Measurements from ENCODE around the gene WNT8A.
A peak's percentile ranks its signal among the peaks of the same experiment; 100 is the strongest.

Gene WNT8A

DNA sequence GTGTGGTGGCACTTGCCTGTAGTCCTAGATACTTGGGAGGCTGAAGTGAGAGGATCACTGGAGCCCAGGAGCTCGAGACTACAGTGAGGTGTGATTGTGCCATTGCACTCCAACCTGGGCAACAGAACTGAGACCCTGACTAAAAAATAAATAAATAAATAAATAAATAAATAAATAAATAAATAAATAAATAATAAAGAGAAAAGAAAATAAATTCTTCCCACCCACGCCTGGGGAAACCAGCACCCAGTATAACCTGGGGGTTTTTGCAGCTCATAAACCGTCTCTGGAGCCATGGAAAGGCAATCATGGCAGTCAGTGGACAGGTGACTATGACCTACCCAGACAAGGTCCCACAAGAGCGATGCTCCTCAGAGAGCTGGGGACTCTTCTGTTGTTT is 7.9 kb downstream of the WNT8A start:
- no peak for DNase-seq

DNA sequence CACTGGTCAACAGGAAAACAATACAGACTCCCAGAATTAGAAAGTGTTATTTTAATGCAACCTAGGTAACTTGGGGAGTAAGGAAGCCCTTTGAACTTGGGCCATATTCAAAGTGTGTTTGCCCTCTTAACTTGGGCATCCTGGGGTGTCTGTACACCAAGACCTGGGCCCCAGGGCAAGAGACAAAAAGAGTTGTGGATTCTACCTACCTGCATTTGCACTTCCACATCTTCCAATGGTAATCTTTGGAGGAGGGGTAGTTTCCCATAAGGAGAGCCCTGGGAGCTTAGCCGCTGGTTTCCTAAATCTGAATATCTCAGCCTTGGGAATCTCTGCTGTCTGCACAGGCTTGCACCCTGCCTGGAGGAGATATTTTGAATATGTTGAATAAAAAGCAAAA is 8.5 kb downstream of the WNT8A start:
- no peak for DNase-seq

DNA sequence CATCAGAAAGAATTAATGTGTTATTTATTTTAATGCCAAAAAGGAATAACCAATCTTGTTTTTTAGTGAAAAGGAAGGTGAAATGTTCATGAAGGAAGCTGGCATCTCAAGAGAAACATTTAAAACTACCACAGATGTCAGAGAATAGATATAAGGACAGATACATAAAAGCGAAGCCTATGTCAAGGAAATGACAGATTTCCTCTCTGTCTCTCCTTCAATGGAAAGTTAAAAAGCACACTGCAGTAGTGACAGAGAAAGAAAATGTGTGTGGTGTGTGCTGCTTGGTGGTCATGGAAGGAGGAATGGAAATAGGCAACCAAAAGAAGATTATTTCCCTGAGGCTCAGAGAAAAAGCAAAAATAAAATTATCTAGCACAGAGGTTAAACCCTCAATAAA is 9.2 kb downstream of the WNT8A start:
- DNase-seq = no peak

DNA sequence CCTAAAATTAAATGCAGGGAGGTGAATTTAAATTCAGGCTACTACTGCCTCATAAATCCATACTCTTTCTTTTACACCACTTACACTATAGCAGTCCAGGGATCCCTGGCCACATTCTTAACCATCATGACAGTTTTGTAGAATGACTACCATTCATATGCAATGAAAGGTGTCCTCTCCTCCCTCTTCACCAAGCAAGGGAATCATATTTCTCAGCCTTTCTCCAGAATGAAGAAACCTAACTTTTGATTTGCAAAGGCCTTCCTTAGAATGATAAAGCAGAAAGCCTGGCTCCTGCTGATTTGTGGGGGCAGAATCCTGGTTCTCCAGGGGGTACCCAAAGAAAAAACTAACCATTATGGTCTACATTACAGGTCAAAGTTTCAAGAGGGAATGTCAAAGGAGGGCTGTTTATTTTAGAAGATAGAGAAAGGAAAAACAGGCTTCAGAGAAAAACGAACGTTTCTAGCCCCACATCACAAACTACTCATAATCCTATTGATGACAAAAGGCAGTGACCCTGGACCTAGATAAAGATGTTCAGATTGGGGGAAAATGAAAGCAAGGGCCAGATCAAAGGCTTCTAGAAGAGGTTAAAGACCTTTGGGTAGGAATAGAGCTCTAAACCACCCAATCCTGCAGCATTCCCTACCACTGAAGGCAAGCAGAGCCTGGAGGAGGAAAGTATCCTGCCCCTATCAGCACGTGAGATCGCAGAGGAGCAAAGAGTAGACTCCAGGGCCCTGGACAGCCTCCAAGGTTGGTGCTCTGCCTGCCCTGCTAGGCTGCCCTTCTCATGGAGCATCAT is 11.5 kb downstream of the WNT8A start:
- DNase-seq = no peak

DNA sequence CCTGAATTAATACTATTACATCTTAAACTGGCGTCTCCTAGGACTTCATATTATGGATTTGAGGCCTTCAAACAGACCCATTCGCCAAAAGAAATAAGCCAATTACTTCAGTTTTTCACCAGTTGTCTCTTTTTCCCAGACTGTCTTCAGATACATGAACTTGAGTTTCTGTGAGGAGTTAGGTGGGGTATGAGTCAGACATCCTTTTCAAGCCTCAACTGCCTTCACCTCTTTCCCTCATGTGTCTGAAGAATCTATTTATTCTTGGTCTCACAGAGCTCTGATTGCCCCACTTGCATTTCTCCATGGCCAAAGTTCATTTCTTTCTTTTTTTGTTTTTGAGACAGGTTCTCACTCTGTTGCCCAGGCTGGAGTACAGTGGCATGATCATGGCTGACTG is 12.5 kb downstream of the WNT8A start:
- no peak for DNase-seq

DNA sequence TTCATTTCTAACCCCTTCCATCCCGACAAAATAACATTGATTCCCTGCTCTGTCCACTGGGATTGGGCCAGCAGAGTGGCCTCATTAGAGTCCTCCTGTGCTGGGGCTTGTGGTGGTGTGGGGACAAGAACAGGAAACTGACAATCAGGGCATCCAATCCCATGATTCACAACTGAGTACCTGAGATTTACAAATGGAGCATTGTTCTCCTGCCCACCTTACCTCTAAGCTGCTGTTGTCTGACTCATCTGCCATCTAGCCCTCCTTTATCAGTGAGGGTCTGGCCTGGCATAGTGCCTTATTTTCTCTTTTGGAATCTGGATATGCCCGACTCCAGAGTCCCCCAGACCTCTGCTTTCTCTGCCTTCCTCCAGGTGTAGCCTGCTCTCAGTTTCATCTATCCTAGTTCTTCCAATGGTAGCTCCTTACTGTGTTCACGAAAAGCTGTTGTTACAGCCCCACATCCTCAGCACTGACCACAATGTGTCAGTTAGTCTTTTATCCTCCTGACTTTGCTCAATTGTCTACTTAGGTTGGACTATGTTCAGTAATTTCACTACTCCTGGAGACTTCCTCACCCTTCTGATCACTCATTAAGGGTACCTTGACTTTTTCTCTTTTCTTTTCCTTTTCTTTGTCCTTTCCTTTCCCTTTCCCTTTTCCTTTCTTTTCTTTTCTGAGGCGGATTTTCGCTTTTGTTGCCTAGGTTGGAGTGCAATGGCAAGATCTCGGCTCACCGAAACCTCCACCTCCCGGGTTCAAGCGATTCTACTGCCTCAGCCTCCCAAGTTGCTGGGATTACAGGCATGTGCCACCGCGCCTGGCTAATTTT is 13.4 kb downstream of the WNT8A start:
- DNase-seq = no peak

DNA sequence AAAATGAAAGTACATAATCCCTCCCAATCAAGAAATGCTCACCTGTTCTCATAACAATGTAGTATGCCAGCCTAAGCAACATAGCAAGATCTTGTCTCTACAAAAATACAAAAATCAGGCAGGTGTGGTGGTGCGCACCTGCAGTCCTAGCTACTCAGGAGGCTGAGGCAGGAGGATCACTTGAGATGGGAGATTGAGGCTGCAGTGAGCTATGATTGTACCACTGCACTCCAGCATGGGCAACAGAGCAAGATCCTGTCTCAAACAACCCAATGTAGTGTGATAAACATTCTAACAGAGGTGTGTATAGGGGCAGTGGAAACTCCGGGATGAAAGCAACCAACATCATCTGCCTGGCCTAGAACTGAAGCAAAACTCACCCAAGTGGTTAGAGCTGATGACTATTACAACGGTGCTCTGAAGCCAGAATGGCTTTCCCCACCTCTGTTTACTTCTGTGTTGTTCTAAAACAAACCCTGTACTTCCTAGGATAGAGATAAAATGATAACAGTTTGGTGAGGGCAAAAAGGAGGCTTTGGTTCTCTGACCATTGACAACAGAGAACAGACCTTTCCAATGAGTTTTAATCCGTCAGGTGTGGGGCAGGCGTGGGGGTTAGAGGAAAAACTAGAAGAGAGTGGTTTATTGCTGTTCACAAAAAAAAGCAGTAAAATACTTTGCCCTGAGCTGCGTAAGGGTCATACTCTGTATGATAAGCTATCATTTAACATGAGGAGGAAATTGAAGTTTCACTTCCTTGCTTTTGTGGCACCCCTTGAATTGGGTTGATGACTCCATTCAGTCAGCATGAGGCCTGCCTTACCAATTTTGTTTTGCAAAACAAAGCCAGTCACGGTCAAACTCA is 18.9 kb downstream of the WNT8A start:
- DNase-seq = peak; percentile 8 to 55 (median 40)

DNA sequence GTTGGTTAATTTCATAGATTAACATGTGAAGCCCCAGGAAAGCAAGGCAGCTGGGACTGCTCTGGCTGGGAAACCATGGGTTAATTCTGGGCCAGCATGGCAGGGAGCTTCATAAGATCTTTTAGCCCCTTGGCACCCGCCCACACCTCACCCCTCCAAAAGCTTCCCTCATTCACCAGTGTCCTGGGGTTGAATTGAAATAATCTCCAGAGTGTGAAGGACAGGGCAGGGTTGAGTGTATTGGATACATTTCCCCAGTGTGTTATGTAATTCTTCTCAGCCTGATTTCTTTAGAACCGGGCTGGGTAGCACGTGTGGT is 19.4 kb downstream of the WNT8A start:
- no peak for DNase-seq

DNA sequence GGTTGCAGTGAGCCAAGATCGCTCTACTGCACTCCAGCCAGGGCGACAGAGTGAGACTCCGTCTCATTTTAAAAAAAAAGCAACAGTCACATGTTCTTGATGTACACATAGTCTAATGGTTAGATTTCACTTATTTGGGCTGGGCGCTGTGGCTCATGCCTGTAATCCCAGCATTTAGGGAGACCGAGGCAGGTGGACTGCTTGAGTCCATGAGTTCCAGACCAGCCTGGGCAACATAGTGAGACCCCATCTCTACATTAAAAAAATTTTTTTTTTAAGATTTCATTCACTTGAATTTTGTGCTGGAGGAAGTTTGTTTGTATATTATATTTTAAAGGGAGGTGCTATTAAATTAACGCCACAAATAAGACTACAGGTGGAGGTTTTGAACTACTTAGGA is 21.9 kb downstream of the WNT8A start:
- DNase-seq = no peak

DNA sequence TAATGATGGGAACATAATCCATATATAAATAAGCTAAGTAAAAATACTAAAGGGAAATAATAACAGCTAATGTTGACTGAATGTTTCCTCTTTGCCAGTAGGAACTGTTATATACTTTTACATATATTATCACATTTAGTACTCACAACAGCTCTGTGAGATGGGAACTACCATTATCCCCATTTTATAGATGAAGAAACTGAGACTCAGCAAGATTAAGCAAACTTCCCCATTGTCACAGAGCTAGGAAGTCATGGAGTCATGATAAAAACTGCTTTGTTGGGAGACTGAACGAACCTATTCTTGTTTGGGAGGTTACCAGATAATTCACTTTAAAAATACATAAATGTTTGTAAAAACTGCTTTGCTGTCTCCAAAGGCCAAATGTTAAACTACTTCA is 23.4 kb downstream of the WNT8A start:
- no peak for DNase-seq

DNA sequence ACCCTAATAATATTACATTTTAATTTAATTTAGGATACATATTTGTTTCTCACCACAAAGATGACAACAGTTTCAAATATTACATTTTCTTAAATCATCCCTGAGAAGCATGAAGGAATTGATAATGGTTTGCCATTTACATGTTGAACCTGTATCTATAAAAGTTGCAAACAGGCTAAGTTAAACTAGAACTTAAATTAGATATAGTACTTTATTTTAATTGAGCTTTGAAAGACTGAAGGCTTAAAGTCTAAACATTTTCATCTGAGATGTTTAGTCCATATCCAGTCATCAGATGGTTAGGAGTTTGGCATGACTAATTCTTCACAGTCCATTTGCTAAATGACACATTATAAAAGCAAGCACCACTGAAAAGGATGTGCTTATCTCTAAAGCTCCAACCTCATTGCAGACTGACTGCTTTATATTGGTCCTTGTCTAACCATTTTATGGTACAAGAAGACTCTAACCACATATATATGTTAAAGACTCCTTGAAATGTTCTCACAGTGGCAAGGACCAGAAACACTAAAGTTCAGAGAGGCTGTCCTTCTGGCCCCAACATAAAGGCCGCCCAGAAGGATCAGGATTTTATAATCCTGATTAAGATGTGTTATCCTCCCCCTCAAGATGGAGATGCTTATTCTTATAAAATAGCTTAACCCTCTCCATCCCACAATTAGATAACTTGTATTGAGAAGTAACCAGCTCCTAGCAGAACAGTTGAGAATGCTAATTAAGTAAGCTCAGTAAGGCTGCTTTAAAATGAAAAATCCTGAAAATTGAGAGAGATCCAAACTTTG is 25.8 kb downstream of the WNT8A start:
- no peak for DNase-seq

DNA sequence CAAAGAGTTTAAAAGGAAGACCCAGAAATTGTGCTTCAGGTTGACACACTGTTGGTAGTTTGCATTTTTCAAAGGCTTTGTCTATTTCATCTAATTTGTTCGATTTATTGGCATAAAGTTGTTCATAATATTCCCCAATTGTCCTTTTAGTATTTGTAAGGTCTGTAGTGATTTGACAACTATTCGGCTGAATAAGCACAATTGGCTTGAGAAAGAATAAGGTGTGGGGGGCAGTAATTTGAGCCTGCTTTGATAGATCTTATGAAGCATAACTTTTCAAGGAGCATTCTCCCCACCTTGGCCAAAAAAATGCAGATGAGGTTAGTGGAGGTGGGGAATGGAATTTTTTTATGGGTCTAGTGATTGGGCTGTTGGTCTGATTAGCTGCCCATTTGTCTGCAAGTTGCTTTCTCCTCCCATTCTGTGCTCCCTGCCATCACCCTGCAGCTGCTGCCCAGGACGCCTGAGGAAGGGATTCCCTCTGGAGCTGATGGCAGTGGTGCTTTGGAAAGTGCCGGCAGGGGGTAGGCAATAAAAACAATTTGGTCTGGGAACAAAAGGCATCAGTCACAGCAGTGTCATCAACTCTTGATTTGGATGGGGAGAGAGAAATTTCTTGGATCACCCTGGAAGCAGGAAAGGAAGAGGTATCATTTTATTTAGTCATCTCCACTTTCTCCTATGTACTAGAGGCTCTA is 26.6 kb downstream of the WNT8A start:
- no peak for DNase-seq

DNA sequence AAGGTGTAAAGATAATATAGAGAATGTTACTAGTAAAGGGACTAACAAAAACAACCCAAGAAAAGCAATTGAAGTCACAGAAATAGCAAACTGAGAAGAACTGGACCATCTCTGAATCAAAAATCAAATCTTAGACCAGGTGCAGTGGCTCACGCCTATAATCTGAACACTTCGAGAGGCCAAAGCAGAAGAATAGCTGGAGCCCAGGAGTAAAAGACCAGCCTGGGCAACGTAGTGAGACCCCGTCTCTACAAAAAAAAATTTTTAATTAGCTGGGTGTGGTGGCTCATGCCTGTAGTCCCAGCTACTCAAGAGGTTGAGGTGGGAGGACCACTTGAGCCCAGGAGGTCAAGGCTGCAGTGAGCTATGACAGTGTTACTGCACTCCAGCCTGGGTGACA is 27.3 kb downstream of the WNT8A start:
- no peak for DNase-seq

DNA sequence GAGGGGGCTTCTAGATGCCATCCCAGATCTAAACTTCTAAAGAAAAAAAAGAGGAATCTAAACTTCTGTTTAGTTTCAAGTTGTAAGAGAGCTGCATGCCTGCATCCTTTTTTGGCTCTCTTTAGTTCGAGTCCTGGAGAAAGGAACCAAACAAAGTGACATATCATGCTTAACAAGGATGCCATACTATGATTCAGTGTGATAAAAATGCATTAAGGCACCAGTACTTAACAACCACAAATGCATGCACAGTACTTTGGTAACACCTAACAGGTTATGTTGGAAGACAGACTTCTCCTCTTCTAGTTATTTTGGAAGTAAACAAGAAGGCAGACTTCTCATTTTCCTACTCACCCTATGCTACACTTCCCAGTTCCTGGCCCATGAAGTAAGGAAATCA is 28.1 kb downstream of the WNT8A start:
- DNase-seq = peak in 1 of 4 experiments; percentile 13

DNA sequence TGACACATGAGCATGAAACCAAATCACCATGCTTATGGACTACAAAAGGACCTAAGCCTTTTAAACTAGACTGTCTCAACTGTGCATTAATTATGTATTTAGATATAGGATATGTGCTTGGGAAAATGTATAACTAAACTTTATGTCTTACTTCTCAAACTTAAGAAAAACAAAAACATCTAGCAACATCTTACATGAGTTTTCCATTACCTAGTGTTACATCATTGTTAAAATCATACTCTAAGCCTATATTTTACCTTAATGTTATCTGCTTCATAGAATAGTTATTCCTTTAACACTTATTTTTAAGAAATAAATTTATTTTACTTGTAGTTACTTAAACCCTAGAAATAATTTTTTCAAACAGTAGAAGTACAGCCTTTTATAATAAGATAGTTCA is 31.4 kb downstream of the WNT8A start:
- no peak for DNase-seq

DNA sequence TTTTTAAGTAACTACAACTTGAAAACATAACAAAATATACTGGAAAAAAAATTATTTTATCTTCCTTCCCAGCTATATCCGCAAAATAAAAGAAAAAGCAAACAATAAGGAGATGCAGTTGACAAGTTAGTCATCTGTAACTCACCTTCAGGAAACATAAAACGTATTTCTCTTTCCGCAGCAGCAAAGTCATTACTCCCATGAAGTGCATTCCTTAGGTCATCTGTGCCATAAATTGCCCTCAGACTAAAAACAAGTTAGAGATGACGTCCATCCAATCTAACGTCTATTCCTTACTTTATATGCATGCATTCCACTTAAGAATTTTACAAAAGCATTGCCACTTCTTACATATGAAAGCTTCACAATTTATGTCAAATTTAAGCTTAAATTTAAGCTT is 44.5 kb downstream of the WNT8A start:
- DNase-seq = no peak

DNA sequence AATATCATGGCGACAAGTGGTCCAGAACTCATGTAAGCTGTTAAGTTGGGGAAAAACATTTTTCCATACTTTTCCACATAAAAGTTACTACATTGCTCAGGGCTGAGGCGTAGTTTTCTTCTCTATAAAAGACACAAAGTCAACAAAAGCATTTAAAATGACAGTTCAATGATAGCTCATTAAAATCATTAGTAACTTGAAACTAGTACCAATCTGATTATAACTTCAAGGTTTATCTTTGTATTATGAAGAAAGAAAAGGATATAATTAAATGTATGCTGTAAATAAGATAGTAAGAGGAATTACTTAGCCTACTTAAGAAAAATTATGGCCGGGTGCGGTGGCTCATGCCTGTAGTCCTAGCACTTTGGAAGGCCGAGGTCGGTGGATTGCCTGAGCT is 45.5 kb downstream of the WNT8A start:
- DNase-seq = no peak

DNA sequence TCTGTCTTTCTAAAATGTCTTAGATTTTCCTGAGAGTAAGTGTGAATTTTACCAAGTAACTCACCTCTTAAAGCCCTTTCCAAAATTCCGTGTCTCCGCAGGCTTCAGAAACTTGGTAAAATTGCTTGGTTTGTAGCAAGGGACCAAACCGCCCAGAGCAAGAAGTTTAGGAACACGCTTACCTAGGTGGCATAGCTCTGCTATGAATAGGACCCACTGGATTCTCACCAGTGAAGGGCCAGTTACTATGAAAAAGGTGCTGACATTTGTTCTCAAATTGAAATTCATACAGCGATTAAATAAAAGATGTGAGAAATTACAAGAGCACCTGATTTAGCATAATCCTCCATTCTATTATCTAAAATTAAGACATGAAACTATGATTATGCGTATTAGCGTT is 48.7 kb downstream of the WNT8A start:
- DNase-seq = no peak

DNA sequence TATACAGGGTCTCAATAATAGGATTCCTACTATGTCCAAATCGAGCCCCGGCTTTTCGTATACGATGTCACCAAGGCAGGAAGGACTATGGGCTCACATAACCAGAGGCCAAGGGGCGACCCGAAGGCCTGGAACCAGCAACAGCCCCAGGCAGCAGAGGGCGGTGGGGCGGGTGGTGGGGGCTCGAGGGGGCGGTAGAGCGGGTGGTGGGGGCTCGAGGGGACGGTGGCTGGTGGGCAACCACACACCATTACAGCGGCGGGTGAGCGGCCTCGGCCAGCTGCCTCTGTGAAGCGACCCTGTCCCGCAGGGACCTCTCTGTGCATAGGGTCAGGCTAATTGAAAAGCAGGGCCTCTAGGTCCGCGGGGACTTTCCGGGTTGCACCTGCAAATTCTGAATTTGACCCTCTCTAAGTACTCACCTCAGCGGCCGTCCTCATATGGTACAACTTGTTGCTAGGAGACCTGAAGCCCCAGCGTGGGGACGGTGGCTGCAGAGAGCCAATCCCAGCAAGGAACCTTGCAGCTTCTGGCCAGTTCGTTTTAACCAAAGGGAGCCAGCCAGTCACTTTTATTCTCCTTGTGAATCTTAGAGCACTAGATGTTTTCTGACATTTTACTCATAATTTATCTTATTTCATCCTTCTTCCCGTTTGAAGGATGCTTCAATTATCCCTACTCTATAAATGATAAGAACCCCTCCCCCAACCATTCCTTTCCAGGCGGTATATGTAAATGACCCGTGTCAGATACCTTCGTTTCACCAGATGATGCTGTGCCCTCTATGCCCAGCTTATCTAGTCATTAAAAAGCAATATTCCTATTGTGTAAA is 55.3 kb downstream of the WNT8A start, which contains the start of gene NME5:
NME5 (minus strand) TSS at position 480 of the 832 bp plus-strand sequence. CDS start 648 bp downstream, outside the sequence.
- peak; percentile 14 to 53 (median 26) for DNase-seq

DNA sequence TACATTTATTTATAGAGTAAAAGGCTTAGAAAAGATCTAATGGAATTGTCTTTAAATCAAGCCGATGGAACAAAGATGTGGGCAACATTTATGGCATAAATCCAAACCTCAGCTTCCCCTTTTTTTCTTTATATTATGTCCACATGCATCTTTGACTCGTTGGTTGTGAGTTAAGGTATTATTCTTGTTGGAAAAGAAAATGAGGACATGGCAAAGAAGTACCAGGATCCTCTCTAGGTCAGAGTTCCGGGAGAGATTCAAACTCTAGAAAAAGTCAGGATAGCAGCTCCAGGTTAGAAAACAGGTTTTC is 55.9 kb downstream of the WNT8A start:
- peak; percentile 28 to 71 (median 57) for DNase-seq

DNA sequence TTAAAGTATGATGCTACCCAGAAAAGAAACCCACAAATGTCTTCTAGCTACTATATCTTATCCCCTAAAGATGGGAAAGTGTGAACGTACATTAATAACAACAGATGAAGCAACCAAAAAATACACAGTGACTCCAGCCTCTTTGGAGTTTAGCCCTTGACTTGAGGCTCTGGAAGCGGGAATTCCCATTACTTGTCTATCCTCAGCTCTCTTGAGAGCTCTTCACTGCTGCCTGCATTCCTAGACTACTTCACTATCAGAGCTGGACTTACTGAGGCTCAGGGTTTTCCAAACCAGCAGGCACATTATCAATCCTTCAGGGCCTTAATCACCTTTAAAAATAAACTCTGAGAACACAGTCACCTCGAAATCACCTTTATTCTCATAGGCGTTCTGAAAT is 56.4 kb downstream of the WNT8A start:
- DNase-seq = no peak
